ENCODE results near the gene CUTC. TPM values are rescaled to one million over a fixed set of nuclear protein-coding genes. Genes with fewer than 3 reads are reported as not detected.

CUTC gene
- total RNA-seq, 4 donors from 2014 or later = 11.7 to 53.6 (median 17.0) TPM

DNA sequence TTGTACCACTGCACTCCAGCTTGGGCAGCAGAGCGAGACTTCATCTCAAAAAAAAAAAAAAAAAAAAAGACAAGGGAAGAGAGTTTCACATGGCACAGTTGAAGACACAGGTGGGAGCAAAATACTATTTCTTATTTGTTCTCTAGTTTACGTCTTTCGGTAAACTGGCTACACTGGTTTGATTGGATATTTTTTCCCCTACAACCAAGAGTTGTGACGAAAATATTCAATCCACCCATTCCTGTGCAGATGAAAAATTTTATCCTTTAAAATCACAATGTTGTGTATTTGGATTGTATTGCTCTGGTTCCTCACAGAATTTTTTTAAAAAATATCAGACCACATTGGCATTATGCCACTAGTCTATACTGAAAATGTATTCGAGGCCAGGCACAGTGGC lies 35.9 kb downstream of the CUTC start:
- Histone ChIP-seq H3K4me1 (no peaks in the 10 kb centered on the region), H3K9me3 (no peaks in the 10 kb centered on the region), H3K27me3 (no peaks in the 10 kb centered on the region), H3K36me3 (no peaks in the 10 kb centered on the region), H3K27ac (no peak overlapping the region), H3K4me3 (no peak overlapping the region)
- DNase-seq = no peak
- TF ChIP-seq POLR2A (IDR thresholded peaks at IDR 0.05) = no peak
- TF ChIP-seq, protein P1, sequence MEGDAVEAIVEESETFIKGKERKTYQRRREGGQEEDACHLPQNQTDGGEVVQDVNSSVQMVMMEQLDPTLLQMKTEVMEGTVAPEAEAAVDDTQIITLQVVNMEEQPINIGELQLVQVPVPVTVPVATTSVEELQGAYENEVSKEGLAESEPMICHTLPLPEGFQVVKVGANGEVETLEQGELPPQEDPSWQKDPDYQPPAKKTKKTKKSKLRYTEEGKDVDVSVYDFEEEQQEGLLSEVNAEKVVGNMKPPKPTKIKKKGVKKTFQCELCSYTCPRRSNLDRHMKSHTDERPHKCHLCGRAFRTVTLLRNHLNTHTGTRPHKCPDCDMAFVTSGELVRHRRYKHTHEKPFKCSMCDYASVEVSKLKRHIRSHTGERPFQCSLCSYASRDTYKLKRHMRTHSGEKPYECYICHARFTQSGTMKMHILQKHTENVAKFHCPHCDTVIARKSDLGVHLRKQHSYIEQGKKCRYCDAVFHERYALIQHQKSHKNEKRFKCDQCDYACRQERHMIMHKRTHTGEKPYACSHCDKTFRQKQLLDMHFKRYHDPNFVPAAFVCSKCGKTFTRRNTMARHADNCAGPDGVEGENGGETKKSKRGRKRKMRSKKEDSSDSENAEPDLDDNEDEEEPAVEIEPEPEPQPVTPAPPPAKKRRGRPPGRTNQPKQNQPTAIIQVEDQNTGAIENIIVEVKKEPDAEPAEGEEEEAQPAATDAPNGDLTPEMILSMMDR (IDR thresholded peaks at IDR 0.05) = no peak

DNA sequence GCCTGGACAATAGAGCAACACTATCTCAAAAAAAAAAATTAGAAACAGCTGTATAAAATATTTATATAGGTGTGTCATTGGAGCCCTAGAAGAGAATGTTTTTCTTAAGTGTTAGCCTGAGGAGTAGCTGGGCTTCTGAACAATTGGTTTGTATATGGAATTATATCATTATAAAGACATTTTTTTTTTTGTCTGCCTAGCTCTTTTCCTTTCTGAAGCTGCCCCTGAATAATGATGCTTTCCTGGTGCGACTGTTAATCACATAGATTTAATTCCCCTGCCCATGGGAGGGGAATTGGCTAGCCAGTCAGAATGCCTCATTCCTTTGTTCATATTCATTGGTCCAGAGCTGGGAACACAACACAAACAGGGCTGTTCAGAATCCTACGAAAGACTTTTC lies 36.5 kb downstream of the CUTC start:
- H3K4me3 ChIP-seq = no peak overlapping the region
- H3K36me3 ChIP-seq = no peaks in the 10 kb centered on the region
- no peaks in the 10 kb centered on the region for H3K27me3 ChIP-seq
- TF ChIP-seq, protein P1 (IDR thresholded peaks at IDR 0.05) = no peak
- no peak for TF ChIP-seq POLR2A (IDR thresholded peaks at IDR 0.05)
- H3K9me3 ChIP-seq = no peaks in the 10 kb centered on the region
- no peak for DNase-seq
- H3K4me1 ChIP-seq = no peaks in the 10 kb centered on the region
- no peak overlapping the region for H3K27ac ChIP-seq

GRCh38 chr10:99769706-99770105 lies 37.7 kb downstream of the CUTC start:
- H3K27ac ChIP-seq = peak overlapping the region in 2 of 4 donors; percentile 15 to 32
- H3K9me3 ChIP-seq = no peaks in the 10 kb centered on the region
- DNase-seq = no peak
- no peaks in the 10 kb centered on the region for H3K36me3 ChIP-seq
- no peaks in the 10 kb centered on the region for H3K27me3 ChIP-seq
- no peak overlapping the region for H3K4me3 ChIP-seq
- TF ChIP-seq, protein P1 (IDR thresholded peaks at IDR 0.05) = no peak
- no peak for TF ChIP-seq POLR2A (IDR thresholded peaks at IDR 0.05)
- H3K4me1 ChIP-seq = no peaks in the 10 kb centered on the region

DNA sequence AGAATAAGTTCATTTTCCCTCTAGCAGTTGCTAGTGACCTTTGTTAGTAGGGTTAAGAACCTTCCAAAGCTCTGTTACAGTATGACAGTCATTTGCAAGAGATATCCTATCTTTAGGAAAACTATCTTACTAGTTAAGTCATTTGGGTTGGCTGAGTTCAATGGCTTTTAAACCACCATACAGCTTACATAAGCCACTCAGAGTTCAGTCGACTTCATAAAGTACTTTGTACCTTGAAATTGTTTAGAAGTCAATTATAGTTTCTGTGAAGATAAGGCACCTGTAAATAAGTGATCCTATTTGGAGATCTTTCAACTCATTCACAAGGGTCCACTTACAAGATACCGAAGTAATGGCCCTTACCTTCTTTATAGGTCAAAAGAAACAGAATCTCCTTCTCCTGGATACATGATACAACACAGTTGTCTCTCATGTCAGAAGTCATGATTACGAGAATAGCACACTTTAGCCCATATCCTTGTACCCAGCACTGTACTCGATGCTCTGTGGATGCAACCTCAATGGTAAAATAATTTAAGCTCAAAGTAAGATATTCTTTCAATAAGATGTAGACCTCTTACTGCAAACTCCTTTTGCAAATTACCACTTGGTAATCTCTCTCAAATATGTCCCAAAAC lies 38.5 kb downstream of the CUTC start:
- Histone ChIP-seq H3K27ac (peak overlapping the region in 3 of 4 donors; percentile 15 to 63 (median 32)), H3K9me3 (no peaks in the 10 kb centered on the region)
- TF ChIP-seq, protein P1 (IDR thresholded peaks at IDR 0.05) = no peak
- TF ChIP-seq POLR2A (IDR thresholded peaks at IDR 0.05) = no peak

GRCh38 chr10:99775850-99776249 lies 43.8 kb downstream of the CUTC start:
- H3K4me1 ChIP-seq = peaks cover 0 to 7% (median 3%) of the 10 kb centered on the region in 4 donors
- no peaks in the 10 kb centered on the region for H3K9me3 ChIP-seq
- no peak for DNase-seq
- no peak overlapping the region for H3K4me3 ChIP-seq
- no peaks in the 10 kb centered on the region for H3K36me3 ChIP-seq
- TF ChIP-seq, protein P1 (IDR thresholded peaks at IDR 0.05) = no peak
- TF ChIP-seq POLR2A (IDR thresholded peaks at IDR 0.05) = no peak
- no peaks in the 10 kb centered on the region for H3K27me3 ChIP-seq
- peak overlapping the region in 2 of 4 donors; percentile 0 to 24 for H3K27ac ChIP-seq

More for the DNA sequence above, 38.5 kb downstream of the CUTC start:
- DNase-seq = no peak
- Histone ChIP-seq H3K4me1 (no peaks in the 10 kb centered on the region), H3K36me3 (no peaks in the 10 kb centered on the region), H3K4me3 (no peak overlapping the region), H3K27me3 (no peaks in the 10 kb centered on the region)

Data from Peyer's patch (tissue), 4 donors.